Adrenal gland (tissue), 12 donors: Measurements from ENCODE around the gene CROCC. TPM values are rescaled to one million over a fixed set of nuclear protein-coding genes. Genes with fewer than 3 reads are reported as not detected.

Experiments
- DNase-seq, 7 donors: peaks; one replicate each; pipeline ENCODE4 v3.0.0-alpha.2; 2019 to 2020
- H3K27ac ChIP-seq, 5 donors: fragments of 200-600 bp; sonication (generic) in 4 of 5; 1 replicate in 3 of 5; 2 replicates in 2 of 5; pipeline versions ENCODE4 v1.5.1 to v1.8.0; 2016 to 2020; ENCODE audit warnings: mild to moderate bottlenecking in 1 of 5
- H3K27me3 ChIP-seq: fragments of 200-600 bp; 2 replicates; pipeline ENCODE4 v1.8.0; 2021
- H3K36me3 ChIP-seq, 2 donors: fragments of 200-600 bp; replicated peaks in 1 of 2; 1 replicate in 1 of 2; 2 replicates in 1 of 2; pipeline versions ENCODE4 v1.5.1 to v1.8.0; 2018 to 2022
- H3K4me1 ChIP-seq, 2 donors: fragments of 200-600 bp; replicated peaks in 1 of 2; 1 replicate in 1 of 2; 2 replicates in 1 of 2; pipeline versions ENCODE4 v1.5.1 to v1.8.0; 2018 to 2021
- H3K4me3 ChIP-seq, 4 donors: fragments of 200-600 bp; sonication (generic) in 3 of 4; one replicate each; pipeline ENCODE4 v1.5.1; 2016 to 2018
- H3K9me3 ChIP-seq, 3 donors: fragments of 200-600 bp; sonication (generic) in 1 of 3; replicated peaks in 1 of 3; 1 replicate in 2 of 3; 2 replicates in 1 of 3; pipeline versions ENCODE4 v1.5.1 to v1.8.0; 2016 to 2021
- POLR2A ChIP-seq, 2 donors: fragments of 450-650 bp; IDR thresholded peaks; one replicate each; pipeline ENCODE4 v1.6.1; 2017; ENCODE audit warnings: antibody characterized with exemption in 2 of 2, mild to moderate bottlenecking in 2 of 2, moderate library complexity in 1 of 2
- WGBS, 4 donors: extraction: QIAGEN DNeasy Blood & Tissue Kit in 2 of 4; methylation state at CpG; one replicate each; pipeline versions ENCODE4 v1.1.5 to v1.1.7; 2013 to 2017; 5-methylcytosine and 5-hydroxymethylcytosine counted together
- intact Hi-C, 2 donors: fragments of 100-400 bp; cut with DNase I; formaldehyde crosslinking; loops; one replicate each; pipeline versions ENCODE4 v1.14.1 to v1.15.0; 2022 to 2023
- polyA plus RNA-seq, 3 donors: library from polyadenylated mRNA; stranded (reverse); fragments of 200-250 nt in 2 of 3; fragments of 350-450 nt in 1 of 3; fragmentation: Illumina TruSeq in 1 of 3; extraction: RNeasy Lipid Tissue Mini Kit (QIAGEN cat#74804) in 1 of 3; gene quantifications; one replicate each; pipeline ENCODE4 v1.2.3, GENCODE V29; 2013 to 2014
- total RNA-seq, 9 donors: library from RNA; depleted of rRNA in 4 of 9; stranded (reverse); fragments of >200 nt in 4 of 9; fragments of 120-200 nt in 1 of 9; fragmentation: NEBNext Ultra II Directional in 1 of 9; extraction: Animal tissue kit (Norgen Biotek cat#: 25700) in 1 of 9; gene quantifications; one replicate each; pipeline versions ENCODE4 v1.1.0 to v1.2.4, GENCODE V29; 2013 to 2023
- TF ChIP-seq, protein P1 (sequence below), 6 experiments: fragments of 450-650 bp in 4 of 6; fragments of 200-600 bp in 2 of 6; sonication (generic) in 1 of 6; IDR thresholded peaks; 1 replicate in 5 of 6; 2 replicates in 1 of 6; pipeline versions ENCODE4 v1.5.1 to v1.8.0; 2016 to 2021; ENCODE audit warnings: antibody characterized with exemption in 6 of 6, mild to moderate bottlenecking in 2 of 6, moderate library complexity in 1 of 6
- donor health status: healthy with polysubstance abuse.
- donor health status: Bipolar disorder and iron deficiency.
- donor health status: DM: yes; HTN: yes; CAD: no.
- donor health status: DM: no; HTN: no; CAD: no.
- donor health status: DM: no; HTN: no; CAD: no.
- donor health status: DM: yes; HTN: yes; CAD: no.

The CROCC gene
- total and polyA plus RNA-seq, 12 donors, result 2.3 to 151 (median 19.2) TPM

DNA sequence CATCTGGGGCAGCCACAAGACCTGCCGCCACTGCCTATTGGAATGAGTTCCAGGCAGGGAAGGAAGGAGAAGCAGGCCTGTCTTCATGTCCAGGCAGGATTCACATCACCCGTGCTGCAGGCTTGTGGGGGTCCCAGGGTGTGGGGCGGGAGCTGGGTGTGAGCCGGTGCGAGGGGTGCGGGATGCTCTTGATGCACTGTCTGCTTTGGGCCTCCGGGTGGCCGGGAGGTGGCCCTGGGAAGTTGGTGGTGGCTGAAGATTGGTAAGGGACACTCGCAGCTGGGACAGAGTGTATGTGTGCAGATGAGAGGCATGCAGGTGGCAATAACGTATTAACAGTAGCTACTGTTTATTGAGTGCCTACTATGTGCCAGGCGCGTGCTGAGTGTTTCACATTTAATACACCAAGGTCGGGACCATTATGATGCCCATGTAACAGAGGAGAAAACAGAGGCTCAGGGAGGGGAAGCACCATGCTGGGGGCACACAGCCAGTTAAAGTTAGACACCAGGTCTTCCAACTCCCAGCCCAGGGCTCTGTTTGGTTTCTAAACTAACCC, 3.3 kb downstream of the CROCC start:
- TF ChIP-seq, protein P1, sequence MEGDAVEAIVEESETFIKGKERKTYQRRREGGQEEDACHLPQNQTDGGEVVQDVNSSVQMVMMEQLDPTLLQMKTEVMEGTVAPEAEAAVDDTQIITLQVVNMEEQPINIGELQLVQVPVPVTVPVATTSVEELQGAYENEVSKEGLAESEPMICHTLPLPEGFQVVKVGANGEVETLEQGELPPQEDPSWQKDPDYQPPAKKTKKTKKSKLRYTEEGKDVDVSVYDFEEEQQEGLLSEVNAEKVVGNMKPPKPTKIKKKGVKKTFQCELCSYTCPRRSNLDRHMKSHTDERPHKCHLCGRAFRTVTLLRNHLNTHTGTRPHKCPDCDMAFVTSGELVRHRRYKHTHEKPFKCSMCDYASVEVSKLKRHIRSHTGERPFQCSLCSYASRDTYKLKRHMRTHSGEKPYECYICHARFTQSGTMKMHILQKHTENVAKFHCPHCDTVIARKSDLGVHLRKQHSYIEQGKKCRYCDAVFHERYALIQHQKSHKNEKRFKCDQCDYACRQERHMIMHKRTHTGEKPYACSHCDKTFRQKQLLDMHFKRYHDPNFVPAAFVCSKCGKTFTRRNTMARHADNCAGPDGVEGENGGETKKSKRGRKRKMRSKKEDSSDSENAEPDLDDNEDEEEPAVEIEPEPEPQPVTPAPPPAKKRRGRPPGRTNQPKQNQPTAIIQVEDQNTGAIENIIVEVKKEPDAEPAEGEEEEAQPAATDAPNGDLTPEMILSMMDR (IDR thresholded peaks at IDR 0.05), result peak in 1 of 6 experiments; percentile 10
- TF ChIP-seq POLR2A (IDR thresholded peaks at IDR 0.05), result no peak
- no peak for DNase-seq
- H3K27me3 ChIP-seq, result no peaks in the 10 kb centered on the region
- intact Hi-C loops, result loop anchor here in 1 of 2 donors (10.0 kb wide), 1 partner anchor 510 kb away; no protein-coding TSS in a partner anchor
- no peaks in the 10 kb centered on the region for H3K4me1 ChIP-seq
- no peak overlapping the region for H3K4me3 ChIP-seq
- 85 to 90% (median 89%) methylated on average over 12 to 13 of the region's 13 CpGs for WGBS, 4 donors
- H3K36me3 ChIP-seq, result no peaks in the 10 kb centered on the region
- no peaks in the 10 kb centered on the region for H3K9me3 ChIP-seq
- H3K27ac ChIP-seq, result no peak overlapping the region

DNA sequence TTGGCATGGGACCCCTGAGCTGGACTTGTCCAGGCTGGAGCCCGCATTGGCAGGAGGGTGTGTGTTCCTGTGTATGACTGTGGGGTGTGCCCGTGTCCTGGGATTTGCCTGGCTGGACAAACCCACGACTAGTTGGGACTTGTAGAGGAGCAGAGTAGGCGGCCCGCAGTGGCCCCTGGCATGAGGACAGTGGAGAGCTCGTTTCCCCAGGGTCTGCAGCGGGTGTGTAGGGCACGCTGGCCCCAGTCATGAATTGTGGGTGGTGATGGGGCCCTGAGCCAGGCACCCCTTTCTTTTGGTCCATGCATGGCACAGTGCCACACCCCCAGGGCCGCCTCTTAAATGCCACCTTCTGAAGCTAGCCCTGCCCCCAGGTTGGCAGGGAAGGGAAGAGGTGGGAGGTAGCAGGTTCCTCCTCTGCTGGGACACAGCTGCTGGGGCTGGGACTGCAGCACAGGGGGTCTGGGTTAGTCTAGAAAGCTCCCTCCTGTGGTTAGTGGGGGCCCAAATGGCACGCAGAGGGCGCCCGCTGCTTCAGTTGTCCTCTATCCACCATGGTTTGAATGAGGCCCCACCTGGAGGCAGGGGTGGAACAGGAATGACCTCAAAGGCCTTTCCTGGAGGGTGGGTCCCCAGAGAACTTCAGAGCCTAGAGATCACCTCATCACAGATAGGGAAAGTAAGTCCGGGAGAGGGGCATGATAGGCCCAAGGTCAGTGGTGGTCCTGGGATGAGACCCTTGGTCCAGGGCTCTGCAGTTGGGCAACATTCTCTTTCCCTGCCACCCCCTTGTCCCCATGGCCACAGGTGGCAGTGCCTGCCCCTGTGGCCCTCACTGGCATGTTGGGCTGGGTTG, 4.1 kb downstream of the CROCC start:
- H3K9me3 ChIP-seq, result no peaks in the 10 kb centered on the region
- WGBS, 4 donors, result 88 to 93% (median 89%) methylated on average over 11 to 13 of the region's 13 CpGs
- H3K27ac ChIP-seq, result no peak overlapping the region
- no peaks in the 10 kb centered on the region for H3K36me3 ChIP-seq
- no peak overlapping the region for H3K4me3 ChIP-seq
- H3K27me3 ChIP-seq, result no peaks in the 10 kb centered on the region
- TF ChIP-seq, protein P1 (IDR thresholded peaks at IDR 0.05), result no peak
- no peak for TF ChIP-seq POLR2A (IDR thresholded peaks at IDR 0.05)
- intact Hi-C loops, result loop anchor here in 1 of 2 donors (10.0 kb wide), 1 partner anchor 511 kb away; no protein-coding TSS in a partner anchor
- H3K4me1 ChIP-seq, result no peaks in the 10 kb centered on the region
- no peak for DNase-seq

DNA sequence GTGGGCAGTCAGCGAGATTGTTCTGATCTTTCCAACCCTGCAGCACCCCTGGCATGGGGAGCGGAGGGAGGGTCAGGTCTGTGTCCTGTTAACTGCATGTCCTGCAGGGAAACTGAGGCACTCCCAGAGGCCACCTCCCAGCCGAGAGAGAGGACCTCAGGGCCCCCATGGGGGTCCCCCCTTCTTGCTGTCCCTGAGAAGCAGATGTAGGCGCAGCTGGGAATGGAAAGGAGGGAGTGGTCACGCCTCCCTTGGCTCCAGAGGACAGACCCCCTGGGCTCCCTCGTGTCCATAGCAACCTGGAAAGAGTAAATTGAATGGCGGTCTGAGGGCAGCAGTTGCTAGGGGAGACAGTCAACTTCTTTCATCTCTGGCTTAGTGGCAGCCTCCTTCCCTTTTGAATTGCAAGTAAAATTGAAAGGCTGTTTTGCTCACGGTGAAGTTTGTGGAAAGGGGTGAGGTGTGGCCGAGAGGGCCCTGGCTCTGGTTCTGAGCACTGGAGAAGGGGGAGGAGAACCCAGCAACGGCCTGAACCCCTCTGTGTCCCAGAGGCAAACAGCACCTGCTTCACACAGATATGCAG, 4.9 kb downstream of the CROCC start:
- H3K27ac ChIP-seq, result no peak overlapping the region
- TF ChIP-seq POLR2A (IDR thresholded peaks at IDR 0.05), result no peak
- TF ChIP-seq, protein P1 (IDR thresholded peaks at IDR 0.05), result no peak
- no peak overlapping the region for H3K4me3 ChIP-seq
- H3K36me3 ChIP-seq, result no peaks in the 10 kb centered on the region
- 67 to 74% (median 72%) methylated on average over 10 of the region's 10 CpGs for WGBS, 4 donors
- intact Hi-C loops, result loop anchor here in 1 of 2 donors (10.0 kb wide), 1 partner anchor 512 kb away; no protein-coding TSS in a partner anchor
- DNase-seq, result no peak
- no peaks in the 10 kb centered on the region for H3K9me3 ChIP-seq
- no peaks in the 10 kb centered on the region for H3K27me3 ChIP-seq
- no peaks in the 10 kb centered on the region for H3K4me1 ChIP-seq

DNA sequence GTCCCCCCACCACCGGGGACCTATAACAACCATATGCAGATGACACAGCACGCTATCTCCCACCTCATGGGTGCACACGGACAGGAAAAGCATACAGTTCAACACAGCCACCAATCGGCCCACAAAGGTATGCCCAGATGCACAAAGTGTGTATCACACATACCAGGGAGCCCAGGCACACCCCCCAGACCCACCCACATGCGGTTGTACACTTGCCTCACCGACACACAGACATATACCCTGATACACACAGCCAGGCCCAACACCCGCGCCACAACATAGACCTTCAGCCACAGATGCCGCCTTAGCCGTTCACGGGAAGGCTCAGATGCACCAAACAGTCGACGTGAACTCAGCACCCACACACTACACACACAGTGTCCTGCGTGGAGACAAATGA, 5.5 kb downstream of the CROCC start:
- DNase-seq, result no peak
- no peaks in the 10 kb centered on the region for H3K27me3 ChIP-seq
- H3K4me3 ChIP-seq, result no peak overlapping the region
- intact Hi-C loops, result loop anchor here in 1 of 2 donors (10.0 kb wide), 1 partner anchor 512 kb away; no protein-coding TSS in a partner anchor
- no peak overlapping the region for H3K27ac ChIP-seq
- TF ChIP-seq, protein P1 (IDR thresholded peaks at IDR 0.05), result no peak
- no peak for TF ChIP-seq POLR2A (IDR thresholded peaks at IDR 0.05)
- WGBS, 4 donors, result 81 to 94% (median 85%) methylated on average over 14 of the region's 14 CpGs
- H3K4me1 ChIP-seq, result no peaks in the 10 kb centered on the region
- no peaks in the 10 kb centered on the region for H3K9me3 ChIP-seq
- no peaks in the 10 kb centered on the region for H3K36me3 ChIP-seq
